HEK293T (cell line): ENCODE results near the gene SYNE1.

ENCODE experiments used
- CTCF ChIA-PET: fragments of 350-600 bp; formaldehyde crosslinking; extraction: SDS; loops from one replicate; lab custom pipeline; 2021; ENCODE audit warnings: antibody characterized with exemption, inconsistent platforms; lab: Yijun Ruan, JAX
- POLR2A ChIA-PET: fragments of 350-600 bp; formaldehyde crosslinking; extraction: SDS; loops from one replicate; lab custom pipeline; 2020; ENCODE audit warnings: antibody characterized with exemption, inconsistent platforms; lab: Yijun Ruan, JAX
- DNase-seq: peaks from one replicate; pipeline ENCODE4 v3.0.0; 2012; ENCODE audit warnings: mixed read lengths; ENCODE audit errors: extremely low spot score
- ARNT ChIP-seq: fragments of 450-650 bp; IDR thresholded peaks from 2 replicates; pipeline ENCODE4 v1.6.1; 2017; ENCODE audit warnings: mild to moderate bottlenecking
- BHLHE40 ChIP-seq: fragments of 450-650 bp; IDR thresholded peaks from 2 replicates; pipeline ENCODE4 v1.6.1; 2016; ENCODE audit warnings: mild to moderate bottlenecking, moderate library complexity, borderline replicate concordance
- CTBP1 ChIP-seq: fragments of 450-650 bp; IDR thresholded peaks from 2 replicates; pipeline ENCODE4 v1.6.1; 2016; ENCODE audit warnings: borderline replicate concordance
- ELF4 ChIP-seq: fragments of 450-650 bp; IDR thresholded peaks from 2 replicates; pipeline ENCODE4 v1.6.1; 2017; ENCODE audit warnings: antibody characterized with exemption
- FOXA1 ChIP-seq: fragments of 450-650 bp; IDR thresholded peaks from 2 replicates; pipeline ENCODE4 v1.6.1; 2016; ENCODE audit warnings: mild to moderate bottlenecking
- FOXK2 ChIP-seq: fragments of 450-650 bp; IDR thresholded peaks from 2 replicates; pipeline ENCODE4 v1.6.1; 2016; ENCODE audit warnings: mild to moderate bottlenecking
- FOXM1 ChIP-seq: fragments of 450-650 bp; IDR thresholded peaks from 2 replicates; pipeline ENCODE4 v1.6.1; 2017; ENCODE audit warnings: mild to moderate bottlenecking, borderline replicate concordance
- HDGF ChIP-seq: fragments of 450-650 bp; IDR thresholded peaks from 2 replicates; pipeline ENCODE4 v1.6.1; 2017; ENCODE audit warnings: antibody characterized with exemption, borderline replicate concordance
- L3MBTL2 ChIP-seq: fragments of 450-650 bp; conservative IDR thresholded peaks from 2 replicates; pipeline ENCODE4 v1.6.1; 2016; ENCODE audit warnings: mild to moderate bottlenecking
- LEF1 ChIP-seq: fragments of 450-650 bp; IDR thresholded peaks from 2 replicates; pipeline ENCODE4 v1.6.1; 2017; ENCODE audit warnings: mild to moderate bottlenecking, borderline replicate concordance
- NFRKB ChIP-seq: fragments of 450-650 bp; IDR thresholded peaks from 2 replicates; pipeline ENCODE4 v1.6.1; 2016; ENCODE audit warnings: mild to moderate bottlenecking, moderate library complexity
- PKNOX1 ChIP-seq: fragments of 450-650 bp; IDR thresholded peaks from 2 replicates; pipeline ENCODE4 v1.6.1; 2016
- SP1 ChIP-seq: fragments of 450-650 bp; IDR thresholded peaks from 2 replicates; pipeline ENCODE4 v1.6.1; 2017
- SUZ12 ChIP-seq: fragments of 450-650 bp; IDR thresholded peaks from 2 replicates; pipeline ENCODE4 v1.6.1; 2016; ENCODE audit warnings: mild to moderate bottlenecking
- TARDBP ChIP-seq: fragments of 450-650 bp; IDR thresholded peaks from 2 replicates; pipeline ENCODE4 v1.6.1; 2016
- ZNF384 ChIP-seq: fragments of 450-650 bp; IDR thresholded peaks from 2 replicates; pipeline ENCODE4 v1.6.1; 2016

SYNE1 gene

GRCh38 chr6:152351110-152351509 is 286.1 kb downstream of the SYNE1 start:
- ChIA-PET CTCF (interaction anchor here (0.7 to 0.9 kb wide), 2 partner anchors 13 kb away, joined by 3 read pairs; no protein-coding TSS in a partner anchor), POLR2A (interaction anchor here (1.0 kb wide), 1 partner anchor 49 kb away, joined by 3 read pairs; no protein-coding TSS in a partner anchor)
- no peak for TF ChIP-seq SUZ12
- no peak for TF ChIP-seq CTBP1
- TF ChIP-seq FOXM1: no peak
- TF ChIP-seq SP1: no peak
- TF ChIP-seq NFRKB: no peak
- no peak for TF ChIP-seq ELF4
- no peak for TF ChIP-seq PKNOX1
- no peak for TF ChIP-seq FOXK2
- TF ChIP-seq L3MBTL2: no peak
- no peak for TF ChIP-seq LEF1
- TF ChIP-seq ARNT: no peak
- no peak for DNase-seq

GRCh38 chr6:152348116-152348515 is 289.0 kb downstream of the SYNE1 start:
- ChIA-PET POLR2A (no interaction called here), CTCF (interaction anchor here (1.2 kb wide), 1 partner anchor 9 kb away, joined by 4 read pairs; no protein-coding TSS in a partner anchor)

GRCh38 chr6:152343735-152344360 is 293.3 kb downstream of the SYNE1 start:
- ChIA-PET POLR2A (no interaction called here), CTCF (no interaction called here)
- no peak for DNase-seq
- TF ChIP-seq CTBP1 (no peak), ZNF384 (no peak), BHLHE40 (no peak), TARDBP (no peak), HDGF (no peak), ELF4 (no peak), SUZ12 (no peak), ARNT (no peak), LEF1 (no peak), FOXM1 (no peak), FOXA1 (no peak), PKNOX1 (no peak), FOXK2 (no peak), NFRKB (no peak), L3MBTL2 (no peak), SP1 (no peak)

More at GRCh38 chr6:152348116-152348515, 289.0 kb downstream of the SYNE1 start:
- TF ChIP-seq SUZ12 (no peak), CTBP1 (no peak), NFRKB (no peak), TARDBP (no peak), FOXA1 (no peak), ZNF384 (no peak), FOXK2 (no peak), LEF1 (no peak), BHLHE40 (no peak), HDGF (no peak), L3MBTL2 (no peak), SP1 (no peak), ARNT (no peak), FOXM1 (no peak), ELF4 (no peak), PKNOX1 (no peak)
- no peak for DNase-seq

- POLR2A ChIA-PET: no interaction called here
- DNase-seq: no peak
- CTCF ChIA-PET: interaction anchor here (0.6 kb wide), 1 partner anchor 28 kb away, joined by 3 read pairs; no protein-coding TSS in a partner anchor
- TF ChIP-seq SUZ12 (no peak), TARDBP (no peak), SP1 (no peak), CTBP1 (no peak), ZNF384 (no peak), ARNT (no peak), LEF1 (no peak), FOXK2 (no peak), L3MBTL2 (no peak), FOXA1 (no peak)
Observed at GRCh38 chr6:152341596-152341995, 295.6 kb downstream of the SYNE1 start.

GRCh38 chr6:152338335-152339125 is 298.6 kb downstream of the SYNE1 start:
- POLR2A ChIA-PET: interaction anchor here (1.6 kb wide), 1 partner anchor 37 kb away, joined by 9 read pairs; no protein-coding TSS in a partner anchor

More at GRCh38 chr6:152338335-152339125, 298.6 kb downstream of the SYNE1 start:
- CTCF ChIA-PET: interaction anchor here (0.6 to 1.7 kb wide), 12 partner anchors 9 to 419 kb away, joined by 3 to 9 read pairs (median 4); no protein-coding TSS in a partner anchor
- peak; percentile 64 for DNase-seq
- TF ChIP-seq PKNOX1: no peak
- no peak for TF ChIP-seq ELF4
- no peak for TF ChIP-seq ARNT
- no peak for TF ChIP-seq LEF1
- no peak for TF ChIP-seq FOXA1
- TF ChIP-seq CTBP1: no peak
- TF ChIP-seq SUZ12: no peak
- TF ChIP-seq L3MBTL2: no peak
- TF ChIP-seq BHLHE40: no peak
- TF ChIP-seq ZNF384: no peak
- no peak for TF ChIP-seq HDGF
- no peak for TF ChIP-seq FOXK2
- no peak for TF ChIP-seq TARDBP
- TF ChIP-seq SP1: no peak
